ENCODE results near the gene SPINK5.

- TF ChIP-seq POLR2A (IDR thresholded peaks at IDR 0.05) (no peak), CTCF (IDR thresholded peaks at IDR 0.05) (no peak)
Measured at GRCh38 chr5:148140846-148141245, 77.1 kb downstream of the SPINK5 start.
